GM12878 (cell line): ENCODE results near the gene ABHD13.

Experiments used
- FOXK2 ChIP-seq: fragments of 450-650 bp; IDR thresholded peaks from 2 replicates; pipeline ENCODE4 v1.6.1; 2017; ENCODE audit warnings: mild to moderate bottlenecking, moderate library complexity
- POLR2A ChIP-seq: IDR thresholded peaks from 2 replicates; pipeline ENCODE4 v1.6.1; 2011; ENCODE audit warnings: low read depth, mild to moderate bottlenecking, low read length
- RFX5 ChIP-seq: IDR thresholded peaks from 2 replicates; pipeline ENCODE4 v1.6.1; 2011; ENCODE audit warnings: low read depth, low read length, improper control_type of control experiment
- SPI1 ChIP-seq: IDR thresholded peaks from 2 replicates; pipeline ENCODE4 v1.6.1; 2011; ENCODE audit warnings: low read depth, mild to moderate bottlenecking, low read length, moderate library complexity, borderline replicate concordance; ENCODE audit not compliant: insufficient read depth
- TF ChIP-seq, protein P1 (sequence below), 3 experiments: IDR thresholded peaks in 2 of 3; conservative IDR thresholded peaks in 1 of 3; 2 replicates each; pipeline ENCODE4 v1.5.1; 2011; ENCODE audit warnings: low read depth in 3 of 3, low read length in 3 of 3, mild to moderate bottlenecking in 3 of 3, control low read depth in 2 of 3, moderate library complexity in 2 of 3, inconsistent platforms in 1 of 3, mixed read lengths in 1 of 3; ENCODE audit not compliant: control insufficient read depth in 2 of 3, insufficient read depth in 1 of 3; ENCODE audit errors: extremely low read depth in 1 of 3

DNA sequence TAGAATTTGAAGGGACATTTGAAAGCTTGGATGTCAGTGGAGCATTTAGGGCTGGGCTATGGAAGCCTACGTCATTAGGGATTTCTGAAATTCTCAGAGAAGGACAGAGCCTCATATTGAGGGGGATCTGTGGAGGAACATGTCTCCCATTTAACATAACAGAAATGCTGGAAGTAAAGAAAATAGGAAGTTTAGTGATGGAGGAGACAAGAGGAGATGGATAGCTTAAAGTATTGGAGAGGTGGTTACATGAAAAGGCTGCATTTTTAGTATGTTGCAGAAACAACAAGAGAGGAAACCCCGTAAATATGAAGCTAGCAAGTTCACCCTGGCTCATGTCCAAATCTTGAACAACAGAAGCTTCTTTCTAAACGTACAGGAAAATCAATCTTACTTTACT is 27.3 kb upstream of the ABHD13 start:
- TF ChIP-seq, protein P1, sequence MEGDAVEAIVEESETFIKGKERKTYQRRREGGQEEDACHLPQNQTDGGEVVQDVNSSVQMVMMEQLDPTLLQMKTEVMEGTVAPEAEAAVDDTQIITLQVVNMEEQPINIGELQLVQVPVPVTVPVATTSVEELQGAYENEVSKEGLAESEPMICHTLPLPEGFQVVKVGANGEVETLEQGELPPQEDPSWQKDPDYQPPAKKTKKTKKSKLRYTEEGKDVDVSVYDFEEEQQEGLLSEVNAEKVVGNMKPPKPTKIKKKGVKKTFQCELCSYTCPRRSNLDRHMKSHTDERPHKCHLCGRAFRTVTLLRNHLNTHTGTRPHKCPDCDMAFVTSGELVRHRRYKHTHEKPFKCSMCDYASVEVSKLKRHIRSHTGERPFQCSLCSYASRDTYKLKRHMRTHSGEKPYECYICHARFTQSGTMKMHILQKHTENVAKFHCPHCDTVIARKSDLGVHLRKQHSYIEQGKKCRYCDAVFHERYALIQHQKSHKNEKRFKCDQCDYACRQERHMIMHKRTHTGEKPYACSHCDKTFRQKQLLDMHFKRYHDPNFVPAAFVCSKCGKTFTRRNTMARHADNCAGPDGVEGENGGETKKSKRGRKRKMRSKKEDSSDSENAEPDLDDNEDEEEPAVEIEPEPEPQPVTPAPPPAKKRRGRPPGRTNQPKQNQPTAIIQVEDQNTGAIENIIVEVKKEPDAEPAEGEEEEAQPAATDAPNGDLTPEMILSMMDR (IDR thresholded peaks at IDR 0.05 in 2 of 3, conservative IDR thresholded peaks at IDR 0.05 in 1 of 3; ENCODE audit: control insufficient read depth in 2 of 3, extremely low read depth in 1 of 3, insufficient read depth in 1 of 3, low read depth in 3 of 3, low read length in 3 of 3): no peak
- TF ChIP-seq FOXK2 (no peak), SPI1 (no peak), POLR2A (no peak), RFX5 (no peak)
